Measurements from ENCODE around the gene SCFD2. TPM values are rescaled to one million over a fixed set of nuclear protein-coding genes. Genes with fewer than 3 reads are reported as not detected.
"Not testable (repeated sequence)": the region's sequence is repeated elsewhere in the genome, so short reads cannot be mapped to it uniquely, and the experiment has no call there.

The SCFD2 gene
- total RNA-seq, 1 donor from 2014 or later: 14.3 TPM

- DNase-seq: no peak
- intact Hi-C loops (cut with DNase I): no loop called here
Observed at GRCh38 chr4:53191997-53192396, 173.9 kb downstream of the SCFD2 start.

GRCh38 chr4:53189011-53189410, 176.8 kb downstream of the SCFD2 start:
- H3K27ac ChIP-seq: no peak overlapping the region
- no peaks in the 10 kb centered on the region for H3K9me3 ChIP-seq
- intact Hi-C loops (cut with DNase I): no loop called here
- ATAC-seq (no peak), DNase-seq (no peak)
- no peaks in the 10 kb centered on the region for H3K36me3 ChIP-seq
- no peaks in the 10 kb centered on the region for H3K27me3 ChIP-seq
- no peak for TF ChIP-seq CTCF (IDR thresholded peaks at IDR 0.05)
- H3K4me3 ChIP-seq: no peak overlapping the region
- H3K4me1 ChIP-seq: no peaks in the 10 kb centered on the region

More at GRCh38 chr4:53191997-53192396, 173.9 kb downstream of the SCFD2 start:
- no peaks in the 10 kb centered on the region for H3K9me3 ChIP-seq
- no peaks in the 10 kb centered on the region for H3K36me3 ChIP-seq
- no peaks in the 10 kb centered on the region for H3K4me1 ChIP-seq
- TF ChIP-seq CTCF (IDR thresholded peaks at IDR 0.05): no peak
- ATAC-seq: no peak
- no peak overlapping the region for H3K4me3 ChIP-seq
- H3K27ac ChIP-seq: no peak overlapping the region
- no peaks in the 10 kb centered on the region for H3K27me3 ChIP-seq

GRCh38 chr4:53186714-53187358, 179.0 kb downstream of the SCFD2 start:
- no peaks in the 10 kb centered on the region for H3K9me3 ChIP-seq
- no peak overlapping the region for H3K27ac ChIP-seq
- ATAC-seq (no peak), DNase-seq (no peak)
- H3K27me3 ChIP-seq: no peaks in the 10 kb centered on the region
- no peaks in the 10 kb centered on the region for H3K4me1 ChIP-seq
- intact Hi-C loops (cut with DNase I): no loop called here
- no peak for TF ChIP-seq CTCF (IDR thresholded peaks at IDR 0.05)
- no peaks in the 10 kb centered on the region for H3K36me3 ChIP-seq
- no peak overlapping the region for H3K4me3 ChIP-seq

GRCh38 chr4:53185869-53186585, 179.8 kb downstream of the SCFD2 start:
- Histone ChIP-seq H3K4me1 (no peaks in the 10 kb centered on the region), H3K36me3 (no peaks in the 10 kb centered on the region), H3K9me3 (no peaks in the 10 kb centered on the region), H3K27me3 (no peaks in the 10 kb centered on the region), H3K4me3 (no peak overlapping the region), H3K27ac (no peak overlapping the region)
- no peak for TF ChIP-seq CTCF (IDR thresholded peaks at IDR 0.05)
- intact Hi-C loops (cut with DNase I): no loop called here
- no peak for ATAC-seq
- DNase-seq: no peak

- H3K27ac ChIP-seq: no peak overlapping the region
Observed at GRCh38 chr4:53183754-53184153, 182.1 kb downstream of the SCFD2 start.

GRCh38 chr4:53177751-53178150, 188.1 kb downstream of the SCFD2 start:
- H3K4me3 ChIP-seq; H3K4me1 ChIP-seq; intact Hi-C loops (cut with DNase I); H3K9me3 ChIP-seq; ATAC-seq; H3K36me3 ChIP-seq; DNase-seq; H3K27me3 ChIP-seq; H3K27ac ChIP-seq: not testable (repeated sequence)

More at GRCh38 chr4:53183754-53184153, 182.1 kb downstream of the SCFD2 start:
- DNase-seq (no peak), ATAC-seq (no peak)
- Histone ChIP-seq H3K27me3 (no peaks in the 10 kb centered on the region), H3K9me3 (no peaks in the 10 kb centered on the region), H3K36me3 (no peaks in the 10 kb centered on the region), H3K4me3 (no peak overlapping the region), H3K4me1 (no peaks in the 10 kb centered on the region)
- intact Hi-C loops (cut with DNase I): no loop called here
- TF ChIP-seq CTCF (IDR thresholded peaks at IDR 0.05): no peak
